H1 (cell line): ENCODE results near the gene TSHZ2. TPM values are rescaled to one million over a fixed set of nuclear protein-coding genes. Genes with fewer than 3 reads are reported as not detected.

ENCODE experiments used
- CTCF ChIA-PET: fragments of 300-600 bp; sonication (Branson Sonifier 250); formaldehyde crosslinking; loops from one replicate; lab custom pipeline; 2021; ENCODE audit not compliant: partially characterized antibody; lab: Charles Lee
- POLR2A ChIA-PET: fragments of 300-600 bp; sonication (Branson Sonifier 250); formaldehyde crosslinking; loops from one replicate; lab custom pipeline; 2021; ENCODE audit warnings: inconsistent platforms; ENCODE audit not compliant: partially characterized antibody; lab: Charles Lee
- DNase-seq, 2 experiments: peaks; one replicate each; pipeline versions ENCODE4 v3.0.0 to v3.0.0-alpha.2; 2010 to 2022; ENCODE audit warnings: low spot score in 2 of 2, low read depth in 1 of 2, mixed read lengths in 1 of 2
- FAIRE-seq: peaks from 2 replicates; lab custom pipeline; 2011; peaks lifted over from hg19 to GRCh38; lab: Jason Lieb, UNC
- H2AFZ ChIP-seq: 2 replicates; pipeline ENCODE4 v1.8.1; 2012; ENCODE audit warnings: low read length, inconsistent platforms
- H2AK5ac ChIP-seq: 2 replicates; pipeline ENCODE4 v1.6.1; 2013; ENCODE audit warnings: low read depth, low read length
- H2BK120ac ChIP-seq: replicated peaks from 2 replicates; pipeline ENCODE3; 2013; ENCODE audit warnings: low read depth, low read length, inconsistent platforms
- H2BK12ac ChIP-seq: 2 replicates; pipeline ENCODE4 v1.6.1; 2013; ENCODE audit warnings: low read depth, low read length
- H2BK15ac ChIP-seq: 2 replicates; pipeline ENCODE4 v1.6.1; 2013; ENCODE audit warnings: low read length
- H2BK20ac ChIP-seq: 2 replicates; pipeline ENCODE4 v1.6.1; 2013; ENCODE audit warnings: low read length
- H2BK5ac ChIP-seq: 2 replicates; pipeline ENCODE4 v1.6.1; 2013; ENCODE audit warnings: low read depth, low read length
- H3K14ac ChIP-seq: 2 replicates; pipeline ENCODE4 v1.6.1; 2013; ENCODE audit warnings: inconsistent platforms; ENCODE audit not compliant: insufficient read length
- H3K18ac ChIP-seq: 2 replicates; pipeline ENCODE4 v1.6.1; 2013; ENCODE audit warnings: low read length; ENCODE audit errors: extremely low read depth
- H3K23ac ChIP-seq: 2 replicates; pipeline ENCODE4 v1.6.1; 2013; ENCODE audit warnings: inconsistent platforms; ENCODE audit not compliant: insufficient read length
- H3K23me2 ChIP-seq: 2 replicates; pipeline ENCODE4 v1.6.1; 2013; ENCODE audit warnings: low read depth, low read length
- H3K27ac ChIP-seq: 2 replicates; pipeline ENCODE4 v1.6.1; 2011; ENCODE audit warnings: low read depth, low read length, inconsistent platforms
- H3K27me3 ChIP-seq, 4 experiments: replicated peaks in 1 of 4; 1 replicate in 1 of 4; 2 replicates in 3 of 4; pipeline versions ENCODE4 v1.6.1 to v1.8.1; 2011 to 2013; ENCODE audit warnings: low read length in 3 of 4, mild to moderate bottlenecking in 3 of 4, inconsistent platforms in 2 of 4, mixed read lengths in 2 of 4, moderate library complexity in 1 of 4; ENCODE audit not compliant: control insufficient read depth in 3 of 4, insufficient read depth in 3 of 4; ENCODE audit errors: extremely low read depth in 1 of 4
- H3K36me3 ChIP-seq, 4 experiments: 2 replicates each; pipeline versions ENCODE4 v1.6.1 to v1.8.1; 2011 to 2013; ENCODE audit warnings: mild to moderate bottlenecking in 4 of 4, low read length in 3 of 4, moderate library complexity in 2 of 4, control low read depth in 1 of 4, inconsistent platforms in 1 of 4; ENCODE audit not compliant: insufficient read depth in 4 of 4, control insufficient read depth in 2 of 4
- H3K4ac ChIP-seq: replicated peaks from 2 replicates; pipeline ENCODE3; 2013; ENCODE audit warnings: low read length, low read depth, mixed read lengths, inconsistent platforms; ENCODE audit not compliant: insufficient read length
- H3K4me1 ChIP-seq, 4 experiments: replicated peaks in 1 of 4; 1 replicate in 1 of 4; 2 replicates in 3 of 4; pipeline versions ENCODE4 v1.6.1 to v1.8.1; 2011 to 2013; ENCODE audit warnings: low read length in 3 of 4, inconsistent platforms in 2 of 4, mixed read lengths in 1 of 4; ENCODE audit not compliant: insufficient read depth in 4 of 4, control insufficient read depth in 3 of 4
- H3K4me2 ChIP-seq, 2 experiments: 2 replicates each; pipeline versions ENCODE4 v1.6.1 to v1.8.1; 2011 to 2013; ENCODE audit warnings: low read depth in 2 of 2, low read length in 2 of 2, control low read depth in 1 of 2, inconsistent platforms in 1 of 2, mild to moderate bottlenecking in 1 of 2; ENCODE audit not compliant: insufficient read depth in 1 of 2
- H3K4me3 ChIP-seq, 4 experiments: fragments of 200-600, 300-600 bp in 1 of 4; sonication (generic), shearing (Covaris generic), sonication (Bioruptor Twin) in 1 of 4; 2 replicates each; pipeline versions ENCODE4 v1.5.1 to v1.8.1; 2011 to 2016; ENCODE audit warnings: low read length in 4 of 4, low read depth in 3 of 4, control low read depth in 2 of 4, inconsistent platforms in 2 of 4, mild to moderate bottlenecking in 2 of 4, mixed read lengths in 1 of 4, moderate library complexity in 1 of 4; ENCODE audit not compliant: insufficient read depth in 2 of 4; ENCODE audit errors: extremely low read depth in 1 of 4
- H3K56ac ChIP-seq: replicated peaks from 2 replicates; pipeline ENCODE3; 2013; ENCODE audit warnings: low read depth, mild to moderate bottlenecking, mixed read lengths, low read length, inconsistent platforms; ENCODE audit not compliant: insufficient read length
- H3K79me1 ChIP-seq: 2 replicates; pipeline ENCODE4 v1.6.1; 2013; ENCODE audit warnings: low read depth, low read length, control low read depth
- H3K79me2 ChIP-seq, 2 experiments: 2 replicates each; pipeline versions ENCODE4 v1.6.1 to v1.8.1; 2012 to 2013; ENCODE audit warnings: low read length in 2 of 2, mild to moderate bottlenecking in 2 of 2, inconsistent platforms in 1 of 2; ENCODE audit not compliant: insufficient read depth in 2 of 2, control insufficient read depth in 1 of 2
- H3K9ac ChIP-seq, 4 experiments: replicated peaks in 1 of 4; 1 replicate in 1 of 4; 2 replicates in 3 of 4; pipeline versions ENCODE4 v1.6.1 to v1.8.1; 2011 to 2013; ENCODE audit warnings: low read depth in 3 of 4, low read length in 3 of 4, control low read depth in 2 of 4, mild to moderate bottlenecking in 2 of 4, moderate library complexity in 2 of 4, inconsistent platforms in 1 of 4; ENCODE audit errors: extremely low read depth in 1 of 4
- H3K9me3 ChIP-seq, 2 experiments: 2 replicates each; pipeline versions ENCODE4 v1.6.1 to v1.8.1; 2012 to 2013; ENCODE audit warnings: mild to moderate bottlenecking in 2 of 2, moderate library complexity in 2 of 2, control low read depth in 1 of 2, inconsistent platforms in 1 of 2, low read depth in 1 of 2, low read length in 1 of 2, mixed read lengths in 1 of 2; ENCODE audit not compliant: insufficient read depth in 2 of 2
- H4K20me1 ChIP-seq, 2 experiments: replicated peaks in 1 of 2; 2 replicates each; pipeline versions ENCODE3 to v1.8.1; 2011 to 2013; ENCODE audit warnings: inconsistent platforms in 2 of 2, low read length in 2 of 2, mild to moderate bottlenecking in 1 of 2; ENCODE audit not compliant: insufficient read depth in 2 of 2, control insufficient read depth in 1 of 2
- H4K5ac ChIP-seq: 2 replicates; pipeline ENCODE4 v1.6.1; 2013; ENCODE audit warnings: low read length, low read depth, mixed read lengths, inconsistent platforms; ENCODE audit not compliant: insufficient read length
- H4K8ac ChIP-seq: 2 replicates; pipeline ENCODE4 v1.8.0; 2013; ENCODE audit warnings: mild to moderate bottlenecking, moderate library complexity, low read length, inconsistent platforms; ENCODE audit not compliant: insufficient read depth; ENCODE audit errors: extremely low read depth
- H4K91ac ChIP-seq: replicated peaks from 2 replicates; pipeline ENCODE3; 2013; ENCODE audit warnings: low read length, mixed read lengths, inconsistent platforms; ENCODE audit not compliant: insufficient read length
- TCF12 ChIP-seq: IDR thresholded peaks from 2 replicates; pipeline ENCODE4 v1.6.1; 2011; ENCODE audit warnings: low read depth, mild to moderate bottlenecking, low read length
- WGBS, 2 experiments: shearing (Covaris generic) in 1 of 2; methylation state at CpG; one replicate each; pipeline versions ENCODE4 v1.1.6 to v1.1.7; 2013 to 2015; ENCODE audit warnings: low lambda C conversion rate in 2 of 2, mixed read lengths in 2 of 2, inconsistent platforms in 1 of 2, low coverage in 1 of 2, missing lambda C conversion rate in 1 of 2; ENCODE audit not compliant: insufficient replicate concordance in 2 of 2, insufficient coverage in 1 of 2, insufficient read length in 1 of 2; ENCODE audit errors: extremely low coverage in 1 of 2, missing lambda C conversion rate in 1 of 2; 5-methylcytosine and 5-hydroxymethylcytosine counted together
- polyA plus RNA-seq, 7 experiments: library from polyadenylated mRNA; depleted of rRNA in 3 of 7; stranded (reverse) in 5 of 7; unstranded in 2 of 7; fragments of >200 nt in 5 of 7; fragments of 200-250 nt in 2 of 7; gene quantifications; 1 replicate in 5 of 7; 2 replicates in 1 of 7; 4 replicates in 1 of 7; pipeline versions ENCODE4 v1.2.1 to v1.2.3, GENCODE V29; 2011 to 2013; ENCODE audit warnings: missing spikeins in 2 of 7, mixed read lengths in 2 of 7
- total RNA-seq: library from RNA; stranded (reverse); fragmentation: NEBNext Ultra II Directional; extraction: Animal tissue kit (Norgen Biotek cat#: 25700); gene quantifications from 2 replicates; pipeline ENCODE4 v1.2.1, GENCODE V29; 2021

TSHZ2 gene
- total and polyA plus RNA-seq, 2 of the 8 experiments (the other 6 are each of a cell fraction or from before 2014, with no cell fraction given), result 0.14 to 0.30 TPM

GRCh38 chr20:53149890-53150205 lies 177.7 kb downstream of the TSHZ2 start:
- H3K4me3 ChIP-seq, result no peak overlapping the region
- CTCF ChIA-PET, result interaction anchor here (1.1 to 1.9 kb wide), 3 partner anchors 9 to 67 kb away, joined by 4 to 6 read pairs (median 4); no protein-coding TSS in a partner anchor

More at GRCh38 chr20:53149890-53150205, 177.7 kb downstream of the TSHZ2 start:
- 94% methylated on average over 4 of the region's 4 CpGs; no CpG with 5 or more reads in 1 of the 2 experiments for WGBS, 2 experiments
- Histone ChIP-seq H3K23me2 (0 out of 2 replicates have a peak, but pooled peaks cover 2% of the 10 kb centered on the region), H3K9ac (no peak overlapping the region), H3K9me3 (no peaks in the 10 kb centered on the region), H3K14ac (no peak overlapping the region), H4K20me1 (no peaks in the 10 kb centered on the region), H2BK5ac (no peak overlapping the region), H3K27ac (no peak overlapping the region), H3K4ac (no peak overlapping the region), H2BK120ac (no peak overlapping the region), H3K79me1 (no peaks in the 10 kb centered on the region), H3K79me2 (no peaks in the 10 kb centered on the region), H2AK5ac (no peak overlapping the region), H2BK15ac (no peak overlapping the region), H3K4me1 (no peaks in the 10 kb centered on the region), H3K18ac (no peak overlapping the region), H3K23ac (no peak overlapping the region), H2AFZ (no peak overlapping the region), H3K36me3 (no peaks in the 10 kb centered on the region), H3K27me3 (no peaks in the 10 kb centered on the region; a peak in 2 of 7 replicates), H4K91ac (no peak overlapping the region), H2BK20ac (no peak overlapping the region), H3K56ac (no peak overlapping the region), H4K5ac (no peak overlapping the region), H3K4me2 (no peak overlapping the region), H4K8ac (no peak overlapping the region), H2BK12ac (no peak overlapping the region)
- FAIRE-seq (no peak), DNase-seq (no peak)
- POLR2A ChIA-PET, result no interaction called here
- TF ChIP-seq TCF12, result no peak
